Measurements from ENCODE around the gene KCNH3. TPM values are rescaled to one million over a fixed set of nuclear protein-coding genes. Genes with fewer than 3 reads are reported as not detected.

The KCNH3 gene
- total and polyA plus RNA-seq, 8 donors = 0.25 to 0.61 (median 0.49) TPM; not detected in 4

- no peaks in the 10 kb centered on the region for H3K27me3 ChIP-seq
- DNase-seq = no peak
- no peaks in the 10 kb centered on the region for H3K9me3 ChIP-seq
- no peak overlapping the region for H3K27ac ChIP-seq
- intact Hi-C loops (cut with DNase I; ENCODE audit: low total_unique reads) = no loop called here
- H3K4me3 ChIP-seq = no peak overlapping the region
- peaks cover 5 to 55% (median 34%) of the 10 kb centered on the region in 4 donors for H3K36me3 ChIP-seq
- 51 to 98% (median 93%) methylated on average over 2 of the region's 2 CpGs for WGBS, 5 donors
- H3K4me1 ChIP-seq = no peaks in the 10 kb centered on the region
- TF ChIP-seq POLR2AphosphoS5 (IDR thresholded peaks at IDR 0.05) (no peak), EP300 (IDR thresholded peaks at IDR 0.05) (no peak)
These were observed 44.9 kb upstream of the KCNH3 start for GRCh38 chr12:49493900-49494299.

- H3K4me3 ChIP-seq = no peak overlapping the region
- TF ChIP-seq CTCF (IDR thresholded peaks at IDR 0.05) (no peak), POLR2A (IDR thresholded peaks at IDR 0.05) (no peak), POLR2AphosphoS5 (IDR thresholded peaks at IDR 0.05) (no peak), EP300 (IDR thresholded peaks at IDR 0.05) (no peak)
- 83 to 90% (median 84%) methylated on average over 10 of the region's 10 CpGs for WGBS, 5 donors
- no peak for DNase-seq
- H3K36me3 ChIP-seq = peaks cover 11 to 53% (median 52%) of the 10 kb centered on the region in 4 donors
- no peaks in the 10 kb centered on the region for H3K9me3 ChIP-seq
- no peaks in the 10 kb centered on the region for H3K4me1 ChIP-seq
- H3K27me3 ChIP-seq = no peaks in the 10 kb centered on the region
- intact Hi-C loops (cut with DNase I; ENCODE audit: low total_unique reads) = no loop called here
- no peak overlapping the region for H3K27ac ChIP-seq
These were observed 42.1 kb upstream of the KCNH3 start for GRCh38 chr12:49496417-49497360.

GRCh38 chr12:49501895-49502294 lies 36.9 kb upstream of the KCNH3 start:
- WGBS, 5 donors = 75 to 90% (median 83%) methylated on average over 1 of the region's 1 CpG
- no peak overlapping the region for H3K4me3 ChIP-seq
- TF ChIP-seq EP300 (IDR thresholded peaks at IDR 0.05) (no peak), CTCF (IDR thresholded peaks at IDR 0.05) (no peak), POLR2A (IDR thresholded peaks at IDR 0.05) (no peak), POLR2AphosphoS5 (IDR thresholded peaks at IDR 0.05) (no peak)
- intact Hi-C loops (cut with DNase I; ENCODE audit: low total_unique reads) = no loop called here
- H3K36me3 ChIP-seq = peaks cover 6 to 56% (median 36%) of the 10 kb centered on the region in 4 donors
- H3K27ac ChIP-seq = peak overlapping the region in 1 of 5 donors; percentile 8
- DNase-seq = no peak
- H3K27me3 ChIP-seq = no peaks in the 10 kb centered on the region
- H3K9me3 ChIP-seq = no peaks in the 10 kb centered on the region
- no peaks in the 10 kb centered on the region for H3K4me1 ChIP-seq

GRCh38 chr12:49502590-49502989 lies 36.2 kb upstream of the KCNH3 start:
- TF ChIP-seq POLR2AphosphoS5 (IDR thresholded peaks at IDR 0.05) (no peak), CTCF (IDR thresholded peaks at IDR 0.05) (no peak), EP300 (IDR thresholded peaks at IDR 0.05) (no peak), POLR2A (IDR thresholded peaks at IDR 0.05) (no peak)
- Histone ChIP-seq H3K27ac (peak overlapping the region in 2 of 5 donors; percentile 8 to 21), H3K27me3 (no peaks in the 10 kb centered on the region), H3K9me3 (no peaks in the 10 kb centered on the region), H3K36me3 (peaks cover 6 to 49% (median 32%) of the 10 kb centered on the region in 4 donors), H3K4me1 (no peaks in the 10 kb centered on the region), H3K4me3 (no peak overlapping the region)
- intact Hi-C loops (cut with DNase I; ENCODE audit: low total_unique reads) = no loop called here
- DNase-seq = no peak
- WGBS, 5 donors = 92 to 100% (median 96%) methylated on average over 1 of the region's 1 CpG

Measured in stomach (tissue), 9 donors.